ENCODE results near the gene TNRC18. TPM values are rescaled to one million over a fixed set of nuclear protein-coding genes. Genes with fewer than 3 reads are reported as not detected.
"Not testable (repeated sequence)": the region's sequence is repeated elsewhere in the genome, so short reads cannot be mapped to it uniquely, and the experiment has no call there.

Gene TNRC18
- total and polyA plus RNA-seq, 2 experiments from 2014 or later: 3.7 to 51.8 TPM

- Histone ChIP-seq H3K9ac (no peak overlapping the region), H3K27me3 (replicated peaks; ENCODE audit: insufficient read depth) (no peaks in the 10 kb centered on the region), H3K4me1 (ENCODE audit: insufficient read depth) (no peaks in the 10 kb centered on the region), H3K4me2 (ENCODE audit: unreplicated experiment) (no peak overlapping the region), H4K20me1 (ENCODE audit: insufficient read depth) (peaks cover 13% of the 10 kb centered on the region), H3K9me2 (ENCODE audit: insufficient read depth) (no peaks in the 10 kb centered on the region), H2AFZ (no peak overlapping the region), H3K27ac (no peak overlapping the region), H3F3A (ENCODE audit: insufficient read depth) (no peaks in the 10 kb centered on the region; the same call in 1 of the 2 replicates), H3K9me3 (ENCODE audit: low read depth) (no peaks in the 10 kb centered on the region), H3K36me3 (ENCODE audit: low read depth) (peaks cover 9% of the 10 kb centered on the region; the same call in 1 of the 2 replicates), H3K79me2 (ENCODE audit: insufficient read depth) (peaks cover 97% of the 10 kb centered on the region), H3K4me3 (no peak overlapping the region)
- no peak for TF ChIP-seq EZH2phosphoT487 (IDR thresholded peaks at IDR 0.05; ENCODE audit: insufficient read depth, low read depth)
- no peak for TF ChIP-seq EZH2 (IDR thresholded peaks at IDR 0.05; ENCODE audit: insufficient read depth, poor library complexity, severe bottlenecking)
- in situ Hi-C loops (cut with MboI): no loop called here
- no peak for DNase-seq
- WGBS, 2 experiments (ENCODE audit: low coverage in 1 of 2, low lambda C conversion rate in 2 of 2, missing lambda C conversion rate in 2 of 2): 92 to 94% methylated on average over 47 to 54 of the region's 55 CpGs
Observed at GRCh38 chr7:5370454-5371353, 52.9 kb downstream of the TNRC18 start.

- TF ChIP-seq EZH2 (IDR thresholded peaks at IDR 0.05; ENCODE audit: insufficient read depth, poor library complexity, severe bottlenecking) (no peak), EZH2phosphoT487 (IDR thresholded peaks at IDR 0.05; ENCODE audit: insufficient read depth, low read depth) (no peak)
- H3K9me2 ChIP-seq (ENCODE audit: insufficient read depth): no peaks in the 10 kb centered on the region
- H3K36me3 ChIP-seq (ENCODE audit: low read depth): peaks cover 9% of the 10 kb centered on the region; the same call in 1 of the 2 replicates
- no peak overlapping the region for H2AFZ ChIP-seq
- WGBS, 2 experiments (ENCODE audit: low coverage in 1 of 2, low lambda C conversion rate in 2 of 2, missing lambda C conversion rate in 2 of 2): 69 to 83% methylated on average over 8 to 9 of the region's 9 CpGs
- in situ Hi-C loops (cut with MboI): no loop called here
- H3K4me1 ChIP-seq (ENCODE audit: insufficient read depth): no peaks in the 10 kb centered on the region
- H3K4me2 ChIP-seq (ENCODE audit: unreplicated experiment): no peak overlapping the region
- H3K27ac ChIP-seq: no peak overlapping the region
- peaks cover 7% of the 10 kb centered on the region for H3F3A ChIP-seq (ENCODE audit: insufficient read depth)
- H3K79me2 ChIP-seq (ENCODE audit: insufficient read depth): peaks cover 99% of the 10 kb centered on the region
- no peaks in the 10 kb centered on the region for H3K9me3 ChIP-seq (ENCODE audit: low read depth)
- peaks cover 13% of the 10 kb centered on the region for H4K20me1 ChIP-seq (ENCODE audit: insufficient read depth)
- H3K9ac ChIP-seq: no peak overlapping the region
- no peak overlapping the region for H3K4me3 ChIP-seq
- no peaks in the 10 kb centered on the region for H3K27me3 ChIP-seq (replicated peaks; ENCODE audit: insufficient read depth)
- no peak for DNase-seq
Observed at GRCh38 chr7:5367661-5368060, 56.0 kb downstream of the TNRC18 start.

DNA sequence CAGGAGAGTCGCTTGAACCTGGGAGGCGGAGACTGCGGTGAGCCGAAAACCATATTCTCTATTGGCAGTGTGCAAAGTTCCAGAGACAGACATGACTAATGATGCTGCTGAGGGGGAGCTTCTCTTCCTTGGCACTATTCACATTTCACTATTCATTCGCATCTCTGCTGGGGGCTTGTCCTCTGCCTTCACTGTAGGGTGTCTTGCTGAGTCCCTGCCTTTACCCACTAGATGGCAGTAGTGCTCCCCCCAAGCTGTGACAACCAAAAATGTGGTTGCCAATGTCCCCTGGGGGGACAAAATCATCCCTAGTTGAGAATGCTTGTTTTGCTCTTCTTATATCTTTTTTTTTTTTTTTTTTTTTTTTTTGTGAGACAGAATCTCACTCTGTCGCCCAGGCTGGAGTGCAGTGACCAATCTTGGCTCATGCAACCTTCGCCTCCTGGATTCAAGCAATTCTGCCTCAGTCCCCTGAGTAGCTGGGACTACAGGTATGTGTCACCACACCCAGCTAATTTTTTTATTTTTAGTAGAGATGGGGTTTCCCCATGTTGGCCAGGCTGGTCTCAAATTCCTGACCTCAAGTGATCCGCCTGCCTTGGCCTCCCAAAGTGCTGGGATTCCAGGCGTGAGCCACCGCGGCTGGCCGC lies 57.5 kb downstream of the TNRC18 start:
- Histone ChIP-seq H4K20me1 (ENCODE audit: insufficient read depth) (peaks cover 13% of the 10 kb centered on the region), H3K27ac (peak overlapping the region; percentile 9; the same call in 1 of the 2 replicates), H3K79me2 (ENCODE audit: insufficient read depth) (peaks cover 100% of the 10 kb centered on the region)
- H3K4me2 ChIP-seq (ENCODE audit: unreplicated experiment); H3K9me2 ChIP-seq (ENCODE audit: insufficient read depth); H3K4me3 ChIP-seq; H2AFZ ChIP-seq; H3F3A ChIP-seq (ENCODE audit: insufficient read depth); H3K36me3 ChIP-seq (ENCODE audit: low read depth); H3K4me1 ChIP-seq (ENCODE audit: insufficient read depth); H3K9ac ChIP-seq; H3K9me3 ChIP-seq (ENCODE audit: low read depth); H3K27me3 ChIP-seq (replicated peaks; ENCODE audit: insufficient read depth); in situ Hi-C loops (cut with MboI): not testable (repeated sequence)
- 74 to 75% methylated on average over 12 of the region's 12 CpGs for WGBS, 2 experiments (ENCODE audit: low coverage in 1 of 2, low lambda C conversion rate in 2 of 2, missing lambda C conversion rate in 2 of 2)
- peak; percentile 81 for DNase-seq

GRCh38 chr7:5363729-5364128 lies 59.9 kb downstream of the TNRC18 start:
- DNase-seq: no peak
- H3K4me2 ChIP-seq (ENCODE audit: unreplicated experiment): no peak overlapping the region
- peaks cover 7% of the 10 kb centered on the region for H3F3A ChIP-seq (ENCODE audit: insufficient read depth)
- H3K4me1 ChIP-seq (ENCODE audit: insufficient read depth): no peaks in the 10 kb centered on the region
- 88 to 92% methylated on average over 8 of the region's 8 CpGs for WGBS, 2 experiments (ENCODE audit: low coverage in 1 of 2, low lambda C conversion rate in 2 of 2, missing lambda C conversion rate in 2 of 2)
- no peak overlapping the region for H2AFZ ChIP-seq
- no peak overlapping the region for H3K9ac ChIP-seq
- peaks cover 10% of the 10 kb centered on the region for H4K20me1 ChIP-seq (ENCODE audit: insufficient read depth)
- no peaks in the 10 kb centered on the region for H3K9me3 ChIP-seq (ENCODE audit: low read depth)
- no peak overlapping the region for H3K4me3 ChIP-seq
- in situ Hi-C loops (cut with MboI): no loop called here
- peaks cover 3% of the 10 kb centered on the region for H3K36me3 ChIP-seq (ENCODE audit: low read depth)
- no peak overlapping the region for H3K27ac ChIP-seq
- H3K9me2 ChIP-seq (ENCODE audit: insufficient read depth): no peaks in the 10 kb centered on the region
- no peaks in the 10 kb centered on the region for H3K27me3 ChIP-seq (replicated peaks; ENCODE audit: insufficient read depth)
- peaks cover 100% of the 10 kb centered on the region for H3K79me2 ChIP-seq (ENCODE audit: insufficient read depth)
- TF ChIP-seq EZH2 (IDR thresholded peaks at IDR 0.05; ENCODE audit: insufficient read depth, poor library complexity, severe bottlenecking): no peak
- TF ChIP-seq EZH2phosphoT487 (IDR thresholded peaks at IDR 0.05; ENCODE audit: insufficient read depth, low read depth): no peak

All from GM23248 (cell line).